ENCODE measurements around the gene CAMK1. TPM values are rescaled to one million over a fixed set of nuclear protein-coding genes. Genes with fewer than 3 reads are reported as not detected.

Gene CAMK1
- total RNA-seq, 1 experiment from 2014 or later, result 19.7 TPM

DNA sequence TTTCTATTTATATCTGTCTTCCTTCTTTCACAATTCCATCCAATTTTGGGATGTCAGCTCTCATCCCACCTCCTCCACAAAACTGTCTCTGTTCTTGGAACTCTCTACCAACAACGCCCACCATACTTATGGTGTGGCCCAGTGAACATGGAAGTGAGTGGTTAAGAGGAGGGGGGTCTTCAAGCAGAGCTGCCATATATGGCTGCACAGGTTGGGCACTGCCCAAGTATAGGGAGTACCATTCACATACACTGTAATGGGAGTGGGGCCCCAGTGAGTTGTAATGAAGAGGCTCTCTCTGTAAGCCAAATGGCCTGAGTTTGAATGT is 7.9 kb upstream of the CAMK1 start:
- Histone ChIP-seq H3K27ac (ENCODE audit: low read depth, low read length) (no peak overlapping the region), H3K27me3 (ENCODE audit: insufficient read depth, low read length) (no peaks in the 10 kb centered on the region), H3K4me1 (ENCODE audit: control insufficient read depth in 1 of 2, insufficient read depth in 2 of 2, low read length in 2 of 2) (peaks cover 0 to 11% of the 10 kb centered on the region in 2 experiments; a peak in 1 of 4 replicates), H3K9me2 (ENCODE audit: insufficient read depth) (no peaks in the 10 kb centered on the region), H3K79me2 (ENCODE audit: insufficient read depth, low read length) (no peaks in the 10 kb centered on the region), H3K4me2 (ENCODE audit: low read length) (no peak overlapping the region), H2AFZ (ENCODE audit: low read depth, low read length, poor library complexity, severe bottlenecking) (no peak overlapping the region), H3K4me3 (replicated peaks in 1 of 2; ENCODE audit: low read depth in 1 of 2, low read length in 2 of 2) (no peak overlapping the region), H3K9me3 (ENCODE audit: control insufficient read depth in 1 of 2, insufficient read depth in 1 of 2, low read depth in 1 of 2, low read length in 2 of 2) (no peaks in the 10 kb centered on the region), H3K36me3 (ENCODE audit: control insufficient read depth in 1 of 2, insufficient read depth in 2 of 2, low read length in 2 of 2) (peaks cover 0 to 4% of the 10 kb centered on the region in 2 experiments; a peak in 3 of 4 replicates), H4K20me1 (ENCODE audit: insufficient read depth) (no peaks in the 10 kb centered on the region), H3K9ac (ENCODE audit: low read length) (no peak overlapping the region)
- TF ChIP-seq SP1 (IDR thresholded peaks at IDR 0.05; ENCODE audit: low read depth), result no peak
- no peak for TF ChIP-seq CTCF (IDR thresholded peaks at IDR 0.05 in 2 of 3, conservative IDR thresholded peaks at IDR 0.05 in 1 of 3; ENCODE audit: borderline replicate concordance in 1 of 3, insufficient read depth in 1 of 3, low read depth in 2 of 3, low read length in 2 of 3)
- TF ChIP-seq FOSL1 (IDR thresholded peaks at IDR 0.05; ENCODE audit: low read depth), result no peak
- TF ChIP-seq JUND (IDR thresholded peaks at IDR 0.05), result no peak
- TF ChIP-seq ZNF274 (IDR thresholded peaks at IDR 0.05; ENCODE audit: low read depth, low read length), result no peak
- no peak for TF ChIP-seq CEBPB (IDR thresholded peaks at IDR 0.05; ENCODE audit: low read depth)
- TF ChIP-seq, protein P1, sequence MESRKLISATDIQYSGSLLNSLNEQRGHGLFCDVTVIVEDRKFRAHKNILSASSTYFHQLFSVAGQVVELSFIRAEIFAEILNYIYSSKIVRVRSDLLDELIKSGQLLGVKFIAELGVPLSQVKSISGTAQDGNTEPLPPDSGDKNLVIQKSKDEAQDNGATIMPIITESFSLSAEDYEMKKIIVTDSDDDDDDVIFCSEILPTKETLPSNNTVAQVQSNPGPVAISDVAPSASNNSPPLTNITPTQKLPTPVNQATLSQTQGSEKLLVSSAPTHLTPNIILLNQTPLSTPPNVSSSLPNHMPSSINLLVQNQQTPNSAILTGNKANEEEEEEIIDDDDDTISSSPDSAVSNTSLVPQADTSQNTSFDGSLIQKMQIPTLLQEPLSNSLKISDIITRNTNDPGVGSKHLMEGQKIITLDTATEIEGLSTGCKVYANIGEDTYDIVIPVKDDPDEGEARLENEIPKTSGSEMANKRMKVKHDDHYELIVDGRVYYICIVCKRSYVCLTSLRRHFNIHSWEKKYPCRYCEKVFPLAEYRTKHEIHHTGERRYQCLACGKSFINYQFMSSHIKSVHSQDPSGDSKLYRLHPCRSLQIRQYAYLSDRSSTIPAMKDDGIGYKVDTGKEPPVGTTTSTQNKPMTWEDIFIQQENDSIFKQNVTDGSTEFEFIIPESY (IDR thresholded peaks at IDR 0.05; ENCODE audit: extremely low read depth, insufficient replicate concordance, low read length), result no peak
- no peak for TF ChIP-seq TCF7L2 (IDR thresholded peaks at IDR 0.05; ENCODE audit: borderline replicate concordance, extremely low read depth, insufficient read depth, insufficient read length)
- no peak for TF ChIP-seq EZH2phosphoT487 (IDR thresholded peaks at IDR 0.05; ENCODE audit: borderline replicate concordance)
- TF ChIP-seq MAX (IDR thresholded peaks at IDR 0.05), result no peak
- TF ChIP-seq ELF1 (IDR thresholded peaks at IDR 0.05; ENCODE audit: borderline replicate concordance, low read depth), result no peak
- TF ChIP-seq SIN3A (IDR thresholded peaks at IDR 0.05; ENCODE audit: low read depth), result no peak
- no peak for TF ChIP-seq REST (IDR thresholded peaks at IDR 0.05; ENCODE audit: low read depth)
- TF ChIP-seq ZFX (IDR thresholded peaks at IDR 0.05), result no peak
- no peak for TF ChIP-seq POLR2AphosphoS5 (IDR thresholded peaks at IDR 0.05; ENCODE audit: low read depth, low read length)
- no peak for TF ChIP-seq SRF (IDR thresholded peaks at IDR 0.05; ENCODE audit: low read depth)
- no peak for TF ChIP-seq POLR2A (IDR thresholded peaks at IDR 0.05; ENCODE audit: borderline replicate concordance, extremely low read depth, insufficient read depth, insufficient read length)
- TF ChIP-seq EZH2 (IDR thresholded peaks at IDR 0.05), result no peak
- no peak for TF ChIP-seq EGR1 (IDR thresholded peaks at IDR 0.05; ENCODE audit: low read depth)
- no peak for TF ChIP-seq CBX3 (IDR thresholded peaks at IDR 0.05; ENCODE audit: low read depth)
- ChIA-PET CTCF (no interaction called here), POLR2A (no interaction called here), RAD21 (ENCODE audit: low non-redundant PET in 1 of 2, low total read pairs in 2 of 2, uncharacterized antibody in 2 of 2, unreplicated experiment in 2 of 2) (no interaction called here)
- ATAC-seq, result no peak
- no TSS peak for BruUV-seq (replicated peaks)
- intact Hi-C loops (cut with micrococcal nuclease), result no loop called here
- DNase-seq (ENCODE audit: low read depth, low spot score), result no peak
